ENCODE data around the gene CREB3L4. TPM values are rescaled to one million over a fixed set of nuclear protein-coding genes. Genes with fewer than 3 reads are reported as not detected.

The CREB3L4 gene
- total and polyA plus RNA-seq, 2 donors (not counting 1 experiment from before 2014, with no cell fraction given): 3.7 to 6.4 TPM

- Histone ChIP-seq H3K27ac (ENCODE audit: insufficient read depth, low read length) (peak overlapping the region; percentile 53), H2AFZ (ENCODE audit: low read length) (no peak overlapping the region), H3K9ac (ENCODE audit: insufficient read depth, low read length) (peak overlapping the region; percentile 86), H3K4me2 (ENCODE audit: extremely low read depth, insufficient read depth, low read length) (peak overlapping the region; percentile 93), H3K4me1 (ENCODE audit: control insufficient read depth, extremely low read depth, insufficient read depth, low read length) (peaks cover 10% of the 10 kb centered on the region), H3K27me3 (ENCODE audit: control insufficient read depth, insufficient read depth, low read length) (no peaks in the 10 kb centered on the region), H3K36me3 (ENCODE audit: control insufficient read depth, insufficient read depth, low read length) (peaks cover 9% of the 10 kb centered on the region), H3K4me3 (replicated peaks in 1 of 4; ENCODE audit: control extremely low read depth in 1 of 4, insufficient read depth in 1 of 4, low read depth in 3 of 4, low read length in 4 of 4) (peak overlapping the region; percentile 72 to 96 (median 84)), H4K20me1 (ENCODE audit: control insufficient read depth, extremely low read depth, insufficient read depth, low read length) (no peaks in the 10 kb centered on the region), H3K9me3 (ENCODE audit: control insufficient read depth, insufficient read depth, low read depth, low read length) (no peaks in the 10 kb centered on the region), H3K79me2 (ENCODE audit: control insufficient read depth, insufficient read depth, low read length) (peaks cover 41% of the 10 kb centered on the region)
- no peak for DNase-seq (ENCODE audit: low read depth in 2 of 2)
- TF ChIP-seq CTCF (conservative IDR thresholded peaks at IDR 0.05 in 1 of 2, IDR thresholded peaks at IDR 0.05 in 1 of 2; ENCODE audit: low read depth in 1 of 2, low read length in 2 of 2) (no peak), EZH2 (IDR thresholded peaks at IDR 0.05; ENCODE audit: low read length, missing control alignments) (no peak)
Measured at GRCh38 chr1:153956997-153957715, 10.5 kb upstream of the CREB3L4 start.

GRCh38 chr1:153957744-153958110, 10.0 kb upstream of the CREB3L4 start:
- peak in 1 of 2 donors; percentile 36 for DNase-seq (ENCODE audit: low read depth in 2 of 2)
- Histone ChIP-seq H3K4me2 (ENCODE audit: extremely low read depth, insufficient read depth, low read length) (peak overlapping the region; percentile 93), H3K4me1 (ENCODE audit: control insufficient read depth, extremely low read depth, insufficient read depth, low read length) (peaks cover 15% of the 10 kb centered on the region), H3K36me3 (ENCODE audit: control insufficient read depth, insufficient read depth, low read length) (peaks cover 6% of the 10 kb centered on the region), H3K79me2 (ENCODE audit: control insufficient read depth, insufficient read depth, low read length) (peaks cover 47% of the 10 kb centered on the region), H2AFZ (ENCODE audit: low read length) (no peak overlapping the region), H4K20me1 (ENCODE audit: control insufficient read depth, extremely low read depth, insufficient read depth, low read length) (no peaks in the 10 kb centered on the region), H3K9me3 (ENCODE audit: control insufficient read depth, insufficient read depth, low read depth, low read length) (no peaks in the 10 kb centered on the region), H3K27ac (ENCODE audit: insufficient read depth, low read length) (peak overlapping the region; percentile 53), H3K4me3 (replicated peaks in 1 of 4; ENCODE audit: control extremely low read depth in 1 of 4, insufficient read depth in 1 of 4, low read depth in 3 of 4, low read length in 4 of 4) (peak overlapping the region; percentile 72 to 96 (median 84)), H3K27me3 (ENCODE audit: control insufficient read depth, insufficient read depth, low read length) (no peaks in the 10 kb centered on the region), H3K9ac (ENCODE audit: insufficient read depth, low read length) (peak overlapping the region; percentile 86)
- TF ChIP-seq CTCF (conservative IDR thresholded peaks at IDR 0.05 in 1 of 2, IDR thresholded peaks at IDR 0.05 in 1 of 2; ENCODE audit: low read depth in 1 of 2, low read length in 2 of 2): no peak
- TF ChIP-seq EZH2 (IDR thresholded peaks at IDR 0.05; ENCODE audit: low read length, missing control alignments): no peak

GRCh38 chr1:153958111-153958960, 9.4 kb upstream of the CREB3L4 start, which contains the start of gene CRTC2:
Gene CRTC2, minus strand, starts transcription at chr1:153958612. Its CDS starts 115 bp downstream, at chr1:153958497.
- Histone ChIP-seq H2AFZ (ENCODE audit: low read length) (peak within 1 kb of the TSS; percentile 64), H3K4me1 (ENCODE audit: control insufficient read depth, extremely low read depth, insufficient read depth, low read length) (peaks cover 15% of the 10 kb centered on the region), H3K4me3 (replicated peaks in 1 of 4; ENCODE audit: control extremely low read depth in 1 of 4, insufficient read depth in 1 of 4, low read depth in 3 of 4, low read length in 4 of 4) (peak within 1 kb of the TSS; percentile 72 to 96 (median 84)), H3K27ac (ENCODE audit: insufficient read depth, low read length) (peak within 1 kb of the TSS; percentile 53), H3K9ac (ENCODE audit: insufficient read depth, low read length) (peak within 1 kb of the TSS; percentile 86), H3K36me3 (ENCODE audit: control insufficient read depth, insufficient read depth, low read length) (peaks cover 6% of the 10 kb centered on the region), H3K4me2 (ENCODE audit: extremely low read depth, insufficient read depth, low read length) (peak within 1 kb of the TSS; percentile 93), H3K9me3 (ENCODE audit: control insufficient read depth, insufficient read depth, low read depth, low read length) (no peaks in the 10 kb centered on the region), H4K20me1 (ENCODE audit: control insufficient read depth, extremely low read depth, insufficient read depth, low read length) (no peaks in the 10 kb centered on the region), H3K27me3 (ENCODE audit: control insufficient read depth, insufficient read depth, low read length) (no peaks in the 10 kb centered on the region), H3K79me2 (ENCODE audit: control insufficient read depth, insufficient read depth, low read length) (peaks cover 47% of the 10 kb centered on the region)
- peak; percentile 98 to 99 for DNase-seq (ENCODE audit: low read depth in 2 of 2)
- TF ChIP-seq EZH2 (IDR thresholded peaks at IDR 0.05; ENCODE audit: low read length, missing control alignments) (no peak), CTCF (conservative IDR thresholded peaks at IDR 0.05 in 1 of 2, IDR thresholded peaks at IDR 0.05 in 1 of 2; ENCODE audit: low read depth in 1 of 2, low read length in 2 of 2) (no peak)

Measured in fibroblast of lung (primary cell).